H9 (cell line): ENCODE data around the gene SDHA. TPM values are rescaled to one million over a fixed set of nuclear protein-coding genes. Genes with fewer than 3 reads are reported as not detected.
"Not testable (repeated sequence)": the region's sequence is repeated elsewhere in the genome, so short reads cannot be mapped to it uniquely, and the experiment has no call there.

ENCODE experiments used
- DNase-seq: peaks from one replicate; pipeline ENCODE4 v3.0.0-alpha.2; 2017
- H2AFZ ChIP-seq: one replicate; pipeline ENCODE4 v1.6.1; 2013; ENCODE audit warnings: mild to moderate bottlenecking, low read length, control low read depth, moderate library complexity
- H2AK5ac ChIP-seq: 2 replicates; pipeline ENCODE4 v1.6.1; 2013; ENCODE audit warnings: low read length, control low read depth, mixed read lengths; ENCODE audit not compliant: insufficient read length
- H2BK120ac ChIP-seq: one replicate; pipeline ENCODE4 v1.6.1; 2013; ENCODE audit warnings: low read depth, mild to moderate bottlenecking, low read length, control low read depth, inconsistent platforms; ENCODE audit not compliant: poor library complexity, severe bottlenecking
- H2BK12ac ChIP-seq: 2 replicates; pipeline ENCODE4 v1.6.1; 2013; ENCODE audit warnings: low read length, control low read depth, mixed read lengths, low read depth; ENCODE audit not compliant: insufficient read length
- H2BK15ac ChIP-seq: 2 replicates; pipeline ENCODE4 v1.6.1; 2013; ENCODE audit warnings: low read depth, low read length, control low read depth
- H2BK20ac ChIP-seq: one replicate; pipeline ENCODE4 v1.6.1; 2013; ENCODE audit warnings: low read depth, mild to moderate bottlenecking, low read length, control low read depth, inconsistent platforms; ENCODE audit not compliant: poor library complexity, severe bottlenecking
- H2BK5ac ChIP-seq: 2 replicates; pipeline ENCODE4 v1.6.1; 2013; ENCODE audit warnings: low read length, control low read depth, mixed read lengths; ENCODE audit not compliant: insufficient read length
- H3K14ac ChIP-seq: 2 replicates; pipeline ENCODE4 v1.6.1; 2013; ENCODE audit warnings: low read length, control low read depth; ENCODE audit not compliant: insufficient read depth
- H3K18ac ChIP-seq: 2 replicates; pipeline ENCODE4 v1.6.1; 2013; ENCODE audit warnings: low read depth, mild to moderate bottlenecking, mixed read lengths, low read length, control low read depth; ENCODE audit not compliant: insufficient read length
- H3K23ac ChIP-seq: 2 replicates; pipeline ENCODE4 v1.6.1; 2013; ENCODE audit warnings: low read length, control low read depth, mixed read lengths, low read depth; ENCODE audit not compliant: insufficient read length
- H3K23me2 ChIP-seq: 2 replicates; pipeline ENCODE4 v1.6.1; 2013; ENCODE audit warnings: low read depth, mild to moderate bottlenecking, mixed read lengths, low read length, control low read depth; ENCODE audit not compliant: insufficient read length, poor library complexity, severe bottlenecking
- H3K27ac ChIP-seq: 2 replicates; pipeline ENCODE4 v1.5.1; 2013; ENCODE audit warnings: low read length, control low read depth, mixed read lengths, low read depth; ENCODE audit not compliant: insufficient read length
- H3K27me3 ChIP-seq: 2 replicates; pipeline ENCODE4 v1.6.1; 2013; ENCODE audit warnings: low read length, control low read depth, inconsistent platforms; ENCODE audit not compliant: insufficient read depth
- H3K4ac ChIP-seq: 2 replicates; pipeline ENCODE4 v1.6.1; 2013; ENCODE audit warnings: low read depth, mild to moderate bottlenecking, control low read depth, inconsistent platforms, low read length, moderate library complexity
- H3K4me1 ChIP-seq: 2 replicates; pipeline ENCODE4 v1.6.1; 2013; ENCODE audit warnings: low read length, control low read depth, inconsistent platforms; ENCODE audit not compliant: insufficient read depth
- H3K4me2 ChIP-seq: 2 replicates; pipeline ENCODE4 v1.6.1; 2013; ENCODE audit warnings: low read length, control low read depth, mixed read lengths; ENCODE audit not compliant: insufficient read length, insufficient read depth
- H3K56ac ChIP-seq: 2 replicates; pipeline ENCODE4 v1.6.1; 2013; ENCODE audit warnings: low read depth, mild to moderate bottlenecking, mixed read lengths, low read length, control low read depth; ENCODE audit not compliant: insufficient read length
- H3K79me1 ChIP-seq: 2 replicates; pipeline ENCODE4 v1.6.1; 2013; ENCODE audit warnings: low read depth, mild to moderate bottlenecking, moderate library complexity, low read length, control low read depth, inconsistent platforms; ENCODE audit not compliant: insufficient read depth, poor library complexity, severe bottlenecking
- H3K79me2 ChIP-seq: 2 replicates; pipeline ENCODE4 v1.6.1; 2013; ENCODE audit warnings: low read length, control low read depth, inconsistent platforms; ENCODE audit not compliant: insufficient read depth
- H3K9ac ChIP-seq: 2 replicates; pipeline ENCODE4 v1.6.1; 2013; ENCODE audit warnings: low read length, control low read depth, mixed read lengths; ENCODE audit not compliant: insufficient read length; ENCODE audit errors: extremely low read depth
- H3K9me3 ChIP-seq: one replicate; pipeline ENCODE4 v1.6.1; 2013; ENCODE audit warnings: low read depth, low read length, inconsistent platforms; ENCODE audit not compliant: control insufficient read depth
- H3T11ph ChIP-seq: one replicate; pipeline ENCODE4 v1.6.1; 2013; ENCODE audit warnings: mild to moderate bottlenecking, low read length, control low read depth, inconsistent platforms
- H4K20me1 ChIP-seq: one replicate; pipeline ENCODE4 v1.6.1; 2013; ENCODE audit not compliant: control insufficient read depth, insufficient read length, insufficient read depth
- H4K5ac ChIP-seq: 2 replicates; pipeline ENCODE4 v1.6.1; 2013; ENCODE audit warnings: low read depth, mild to moderate bottlenecking, mixed read lengths, low read length, control low read depth; ENCODE audit not compliant: insufficient read length
- H4K8ac ChIP-seq: replicated peaks from 2 replicates; pipeline ENCODE4 v1.6.1; 2013; ENCODE audit warnings: low read length, control low read depth, mixed read lengths, low read depth; ENCODE audit not compliant: insufficient read length
- H4K91ac ChIP-seq: 2 replicates; pipeline ENCODE4 v1.6.1; 2013; ENCODE audit warnings: low read depth, mild to moderate bottlenecking, moderate library complexity, mixed read lengths, low read length, control low read depth; ENCODE audit not compliant: insufficient read length
- H3K27ac Mint-ChIP-seq, 3 experiments: 2 replicates in 2 of 3; 3 replicates in 1 of 3; pipeline ENCODE4 v1.8.0; 2020 to 2021; ENCODE audit warnings: mixed read lengths in 3 of 3, mild to moderate bottlenecking in 1 of 3, moderate library complexity in 1 of 3
- H3K27me3 Mint-ChIP-seq: 2 replicates; pipeline ENCODE4 v1.8.0; 2021; ENCODE audit warnings: low read depth, mild to moderate bottlenecking, moderate library complexity, mixed read lengths
- H3K36me3 Mint-ChIP-seq, 3 experiments: 2 replicates in 2 of 3; 3 replicates in 1 of 3; pipeline ENCODE4 v1.8.0; 2020 to 2021; ENCODE audit warnings: low read depth in 3 of 3, mixed read lengths in 3 of 3; ENCODE audit not compliant: insufficient read depth in 1 of 3
- H3K4me1 Mint-ChIP-seq, 2 experiments: 2 replicates each; pipeline ENCODE4 v1.8.0; 2020; ENCODE audit warnings: mixed read lengths in 2 of 2
- H3K4me3 Mint-ChIP-seq, 2 experiments: 2 replicates in 1 of 2; 3 replicates in 1 of 2; pipeline ENCODE4 v1.8.0; 2020 to 2021; ENCODE audit warnings: mild to moderate bottlenecking in 2 of 2, mixed read lengths in 2 of 2, moderate library complexity in 1 of 2
- H3K9me3 Mint-ChIP-seq, 2 experiments: 2 replicates in 1 of 2; 3 replicates in 1 of 2; pipeline ENCODE4 v1.8.0; 2020; ENCODE audit warnings: mild to moderate bottlenecking in 2 of 2, mixed read lengths in 2 of 2, moderate library complexity in 1 of 2
- WGBS: extraction: QIAGEN DNeasy Blood & Tissue Kit; methylation state at CpG from one replicate; pipeline ENCODE4 v1.1.7; 2013; ENCODE audit warnings: missing lambda C conversion rate, low lambda C conversion rate, mixed read lengths; ENCODE audit not compliant: insufficient read length; ENCODE audit errors: extremely low coverage; 5-methylcytosine and 5-hydroxymethylcytosine counted together
- total RNA-seq: library from RNA; stranded (reverse); gene quantifications from 2 replicates; pipeline ENCODE4 v1.2.1, GENCODE V29; 2021
- TF ChIP-seq, protein P1 (sequence below): fragments of 200-600 bp; sonication (generic); conservative IDR thresholded peaks from 3 replicates; pipeline ENCODE4 v1.8.0; 2021; ENCODE audit warnings: antibody characterized with exemption, mild to moderate bottlenecking

The SDHA gene
- total RNA-seq, 1 experiment from 2014 or later = 84.8 TPM

DNA sequence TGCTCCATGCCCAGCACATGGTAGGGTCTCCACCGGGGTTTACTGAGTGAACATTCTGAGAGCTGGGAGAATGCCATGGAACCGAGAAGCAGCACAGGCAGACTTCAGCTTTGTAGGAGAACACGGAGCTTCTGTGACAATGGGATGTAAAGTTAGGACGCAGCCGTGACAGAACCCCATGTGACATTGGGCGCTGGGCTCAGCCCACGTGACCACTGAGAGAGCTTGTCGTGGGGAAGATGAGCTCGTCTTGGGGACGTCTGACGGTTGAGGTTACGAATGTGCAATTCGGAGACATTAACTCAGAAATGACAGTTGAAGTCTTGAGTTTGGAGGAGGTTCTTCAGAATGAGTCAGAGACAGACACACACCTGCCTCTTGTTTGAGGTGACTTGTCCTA lies 13.5 kb downstream of the SDHA start:
- peaks cover 52 to 87% (median 75%) of the 10 kb centered on the region in 3 experiments for H3K36me3 Mint-ChIP-seq
- Histone ChIP-seq H3K4me1 (no peaks in the 10 kb centered on the region), H2BK12ac (no peak overlapping the region), H3K9me3 (no peaks in the 10 kb centered on the region), H2BK5ac (no peak overlapping the region), H3K18ac (no peak overlapping the region), H4K8ac (no peak overlapping the region), H3K79me1 (no peaks in the 10 kb centered on the region), H2AK5ac (no peak overlapping the region), H3K23ac (no peak overlapping the region), H3K56ac (no peak overlapping the region), H2BK15ac (no peak overlapping the region), H2BK20ac (no peak overlapping the region), H3K4ac (no peak overlapping the region), H3T11ph (no peak overlapping the region), H3K27ac (no peak overlapping the region), H2BK120ac (no peak overlapping the region), H4K20me1 (no peaks in the 10 kb centered on the region), H3K23me2 (no peaks in the 10 kb centered on the region), H3K27me3 (no peaks in the 10 kb centered on the region), H3K79me2 (no peaks in the 10 kb centered on the region), H3K14ac (no peak overlapping the region), H2AFZ (no peak overlapping the region), H4K5ac (no peak overlapping the region), H4K91ac (no peak overlapping the region), H3K9ac (no peak overlapping the region), H3K4me2 (no peak overlapping the region)
- peaks cover 6 to 7% of the 10 kb centered on the region in 2 experiments; a peak in 1 of 4 replicates for H3K4me1 Mint-ChIP-seq
- TF ChIP-seq, protein P1, sequence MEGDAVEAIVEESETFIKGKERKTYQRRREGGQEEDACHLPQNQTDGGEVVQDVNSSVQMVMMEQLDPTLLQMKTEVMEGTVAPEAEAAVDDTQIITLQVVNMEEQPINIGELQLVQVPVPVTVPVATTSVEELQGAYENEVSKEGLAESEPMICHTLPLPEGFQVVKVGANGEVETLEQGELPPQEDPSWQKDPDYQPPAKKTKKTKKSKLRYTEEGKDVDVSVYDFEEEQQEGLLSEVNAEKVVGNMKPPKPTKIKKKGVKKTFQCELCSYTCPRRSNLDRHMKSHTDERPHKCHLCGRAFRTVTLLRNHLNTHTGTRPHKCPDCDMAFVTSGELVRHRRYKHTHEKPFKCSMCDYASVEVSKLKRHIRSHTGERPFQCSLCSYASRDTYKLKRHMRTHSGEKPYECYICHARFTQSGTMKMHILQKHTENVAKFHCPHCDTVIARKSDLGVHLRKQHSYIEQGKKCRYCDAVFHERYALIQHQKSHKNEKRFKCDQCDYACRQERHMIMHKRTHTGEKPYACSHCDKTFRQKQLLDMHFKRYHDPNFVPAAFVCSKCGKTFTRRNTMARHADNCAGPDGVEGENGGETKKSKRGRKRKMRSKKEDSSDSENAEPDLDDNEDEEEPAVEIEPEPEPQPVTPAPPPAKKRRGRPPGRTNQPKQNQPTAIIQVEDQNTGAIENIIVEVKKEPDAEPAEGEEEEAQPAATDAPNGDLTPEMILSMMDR = no peak
- WGBS = no CpG with 5 or more reads among the region's 13 CpGs
- no peaks in the 10 kb centered on the region for H3K27me3 Mint-ChIP-seq
- H3K9me3 Mint-ChIP-seq = no peaks in the 10 kb centered on the region
- no peak overlapping the region for H3K4me3 Mint-ChIP-seq
- peak overlapping the region in 1 of 3 experiments; percentile 75; a peak in 2 of 7 replicates for H3K27ac Mint-ChIP-seq
- no peak for DNase-seq

DNA sequence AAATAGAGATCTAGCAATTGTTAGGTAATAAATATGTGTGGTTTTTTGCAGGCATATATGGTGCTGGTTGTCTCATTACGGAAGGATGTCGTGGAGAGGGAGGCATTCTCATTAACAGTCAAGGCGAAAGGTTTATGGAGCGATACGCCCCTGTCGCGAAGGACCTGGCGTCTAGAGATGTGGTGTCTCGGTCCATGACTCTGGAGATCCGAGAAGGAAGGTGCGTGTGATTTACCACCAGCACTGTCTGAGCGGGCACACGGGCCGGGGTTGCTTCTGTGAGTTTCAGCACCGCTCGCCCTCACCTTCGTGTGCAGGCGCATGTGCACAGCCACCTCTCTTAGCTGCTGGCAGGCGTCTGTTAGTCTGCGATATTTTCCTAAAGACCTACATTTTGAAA lies 15.3 kb downstream of the SDHA start:
- H3K9me3 Mint-ChIP-seq, H3K23ac ChIP-seq, H3K4me3 Mint-ChIP-seq, H3K9ac ChIP-seq, H3K4me1 ChIP-seq, H3K4me2 ChIP-seq, H4K20me1 ChIP-seq, H2BK20ac ChIP-seq, H3K27ac ChIP-seq, H2AK5ac ChIP-seq, H3K23me2 ChIP-seq, H4K8ac ChIP-seq, H2BK15ac ChIP-seq, H2BK5ac ChIP-seq, H3K4ac ChIP-seq, H3K79me2 ChIP-seq, H3K27me3 Mint-ChIP-seq, H2BK120ac ChIP-seq, H3K14ac ChIP-seq, H4K91ac ChIP-seq, H4K5ac ChIP-seq, H3K79me1 ChIP-seq, H3K9me3 ChIP-seq, DNase-seq, H3K4me1 Mint-ChIP-seq, H2BK12ac ChIP-seq, H3K56ac ChIP-seq, H2AFZ ChIP-seq, H3T11ph ChIP-seq, H3K18ac ChIP-seq, H3K27me3 ChIP-seq: not testable (repeated sequence)
- Mint-ChIP-seq H3K27ac (peak overlapping the region in 1 of 3 experiments; percentile 24; a peak in 1 of 7 replicates), H3K36me3 (peaks cover 50 to 86% (median 69%) of the 10 kb centered on the region in 3 experiments)
- WGBS = no CpG with 5 or more reads among the region's 20 CpGs
